Measurements from ENCODE around the gene CTCFL.

- TF ChIP-seq EZH2 (IDR thresholded peaks at IDR 0.05), result no peak
- TF ChIP-seq CTCF (IDR thresholded peaks at IDR 0.05), result peak; percentile 53
Measured at GRCh38 chr20:57573894-57574293, 49.0 kb upstream of the CTCFL start.

Measured in neural progenitor cell (in vitro differentiated cells).